CD1c-positive myeloid dendritic cell (primary cell): Measurements from ENCODE around the gene HDGFL3.
"Not testable (repeated sequence)": the region's sequence is repeated elsewhere in the genome, so short reads cannot be mapped to it uniquely, and the experiment has no call there.

Experiments used
- DNase-seq: peaks from one replicate; pipeline ENCODE4 v3.0.0-alpha.2; 2016; ENCODE audit errors: extremely low spot score

Gene HDGFL3

DNA sequence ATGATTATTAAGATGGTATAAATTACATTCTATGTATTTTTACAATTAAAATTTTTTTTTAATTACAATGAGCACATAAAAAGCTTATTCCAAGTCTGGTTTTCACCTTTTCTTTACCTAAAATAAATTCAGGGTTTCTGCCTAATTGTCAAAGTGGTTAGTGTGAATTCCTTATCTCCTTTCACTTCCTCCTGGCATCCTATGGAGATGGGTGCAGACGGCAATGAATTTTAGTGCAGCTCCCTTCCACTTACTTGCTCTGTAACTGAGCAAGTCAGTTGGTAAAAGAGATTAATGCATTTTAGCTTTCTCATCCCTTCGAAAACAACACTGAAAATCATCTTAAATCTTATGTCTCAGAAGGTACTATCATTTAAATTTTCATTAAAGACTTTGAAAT is 13.1 kb downstream of the HDGFL3 start:
- no peak for DNase-seq

DNA sequence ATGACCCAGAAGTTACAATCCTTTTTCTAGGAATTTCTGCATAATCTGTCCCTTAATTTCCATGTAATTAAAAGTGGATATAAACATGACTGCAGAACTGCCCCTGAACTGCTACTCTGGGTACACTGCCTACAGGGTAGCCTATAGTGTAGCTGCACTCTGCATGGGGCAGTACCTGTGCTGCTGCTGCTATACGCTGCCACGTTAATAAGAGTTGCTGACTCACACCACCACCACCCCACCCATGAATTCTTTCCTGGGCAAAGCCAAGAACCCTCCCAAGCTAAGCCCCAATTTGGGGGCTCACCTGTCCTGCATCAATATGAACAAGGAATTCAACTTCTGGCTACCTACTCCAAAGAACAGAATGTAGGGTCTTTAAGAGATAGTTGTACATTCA is 13.9 kb downstream of the HDGFL3 start:
- no peak for DNase-seq

GRCh38 chr15:83192742-83193141 is 14.9 kb downstream of the HDGFL3 start:
- DNase-seq, result no peak

- no peak for DNase-seq
Observed at GRCh38 chr15:83190450-83190849, 17.2 kb downstream of the HDGFL3 start.

DNA sequence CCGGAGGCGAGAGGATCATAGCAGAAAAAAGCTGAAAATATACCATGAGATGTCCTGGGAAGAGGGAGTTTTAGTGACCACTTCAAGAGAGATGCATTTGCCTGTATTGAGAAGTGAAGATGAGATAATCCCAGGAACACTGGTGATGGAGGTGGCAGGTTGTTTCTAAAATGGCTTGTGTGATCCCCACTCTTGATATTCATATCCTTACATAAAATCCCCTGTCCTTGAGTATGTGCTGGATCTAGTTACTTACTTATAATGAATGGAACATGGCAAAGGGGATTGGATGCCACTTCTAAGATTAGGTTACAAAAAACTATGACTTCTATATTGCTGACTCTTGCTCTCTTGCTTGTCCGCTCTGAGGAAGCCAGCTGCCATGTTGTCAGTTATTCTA is 22.1 kb downstream of the HDGFL3 start:
- DNase-seq, result no peak

- DNase-seq, result no peak
Observed at GRCh38 chr15:83178869-83179325, 28.7 kb downstream of the HDGFL3 start.

GRCh38 chr15:83178390-83178789 is 29.2 kb downstream of the HDGFL3 start:
- no peak for DNase-seq

DNA sequence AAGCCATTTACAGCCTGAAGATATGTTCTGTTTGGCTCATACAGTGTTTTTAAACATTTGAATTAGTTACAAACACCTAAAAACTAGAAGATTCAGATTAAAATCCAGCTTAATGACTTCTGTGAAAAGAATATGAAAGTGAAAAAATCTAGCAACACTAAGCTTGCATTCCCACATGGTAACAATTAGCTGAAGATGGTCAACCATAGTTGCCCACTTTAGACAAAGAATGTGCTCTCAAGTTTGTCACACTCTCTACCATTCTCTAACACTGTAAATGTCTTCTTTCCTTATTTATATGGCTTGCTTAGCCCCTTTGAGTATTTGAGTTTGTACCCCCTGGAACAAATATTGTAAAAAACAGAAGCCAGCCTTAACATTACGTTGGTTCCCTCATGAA is 32.7 kb downstream of the HDGFL3 start:
- no peak for DNase-seq

GRCh38 chr15:83170474-83171165 is 37.0 kb downstream of the HDGFL3 start:
- DNase-seq, result no peak

DNA sequence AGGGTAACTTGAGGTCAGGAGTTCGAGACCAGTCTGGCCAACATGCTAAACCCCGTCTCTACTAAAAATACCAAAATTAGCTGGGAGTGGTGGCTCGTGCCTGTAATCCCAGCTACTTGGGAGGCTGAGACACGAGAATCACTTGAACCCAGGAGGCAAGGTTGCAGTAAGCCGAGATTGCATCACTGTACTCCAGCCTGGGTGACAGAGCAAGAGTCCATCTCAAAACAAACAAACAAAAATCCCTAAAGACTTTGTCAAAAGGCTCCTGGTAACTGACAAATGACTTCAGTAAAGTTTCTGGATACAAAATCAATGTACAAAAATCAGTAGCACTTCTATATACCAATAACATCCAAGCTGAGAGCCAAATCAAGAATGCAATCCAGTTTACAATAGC is 38.0 kb downstream of the HDGFL3 start:
- not testable (repeated sequence) for DNase-seq

DNA sequence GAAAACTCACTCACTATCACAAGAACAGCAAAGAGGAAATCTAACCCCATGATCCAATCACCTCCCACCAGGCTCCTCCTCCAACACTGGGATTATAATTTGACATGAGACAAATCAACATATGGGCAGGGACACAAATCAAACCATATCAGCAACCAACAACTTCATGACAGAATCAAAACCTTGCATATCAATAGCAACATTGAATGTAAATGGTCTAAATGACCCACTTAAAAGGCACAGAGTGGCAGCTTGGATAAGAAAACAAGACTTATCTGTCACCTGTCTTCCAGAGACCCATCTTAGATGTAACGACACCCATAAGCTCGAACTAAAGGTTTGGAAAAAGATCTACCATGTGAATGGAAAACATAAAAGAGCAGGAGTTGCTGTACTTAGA is 40.8 kb downstream of the HDGFL3 start:
- no peak for DNase-seq

DNA sequence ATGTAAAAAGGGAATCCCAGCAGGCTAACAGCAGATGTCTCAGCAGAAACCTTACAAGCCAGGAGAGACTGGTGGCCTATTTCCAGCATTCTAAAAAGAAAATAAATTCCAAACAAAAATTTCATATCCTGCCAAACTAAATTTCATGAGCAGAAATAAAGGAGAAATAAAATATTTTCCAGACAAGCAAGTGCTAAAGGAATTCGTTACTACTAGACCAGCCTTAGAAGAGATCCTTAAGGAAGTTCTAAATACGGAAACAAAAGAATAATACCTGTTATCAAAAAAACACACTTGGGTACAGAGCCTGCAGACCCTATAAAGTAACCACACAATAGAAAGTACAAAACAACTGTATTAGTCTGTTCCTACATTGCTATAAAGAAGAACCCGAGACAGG is 41.4 kb downstream of the HDGFL3 start:
- no peak for DNase-seq

GRCh38 chr15:83164771-83165404 is 42.7 kb downstream of the HDGFL3 start:
- DNase-seq, result no peak

DNA sequence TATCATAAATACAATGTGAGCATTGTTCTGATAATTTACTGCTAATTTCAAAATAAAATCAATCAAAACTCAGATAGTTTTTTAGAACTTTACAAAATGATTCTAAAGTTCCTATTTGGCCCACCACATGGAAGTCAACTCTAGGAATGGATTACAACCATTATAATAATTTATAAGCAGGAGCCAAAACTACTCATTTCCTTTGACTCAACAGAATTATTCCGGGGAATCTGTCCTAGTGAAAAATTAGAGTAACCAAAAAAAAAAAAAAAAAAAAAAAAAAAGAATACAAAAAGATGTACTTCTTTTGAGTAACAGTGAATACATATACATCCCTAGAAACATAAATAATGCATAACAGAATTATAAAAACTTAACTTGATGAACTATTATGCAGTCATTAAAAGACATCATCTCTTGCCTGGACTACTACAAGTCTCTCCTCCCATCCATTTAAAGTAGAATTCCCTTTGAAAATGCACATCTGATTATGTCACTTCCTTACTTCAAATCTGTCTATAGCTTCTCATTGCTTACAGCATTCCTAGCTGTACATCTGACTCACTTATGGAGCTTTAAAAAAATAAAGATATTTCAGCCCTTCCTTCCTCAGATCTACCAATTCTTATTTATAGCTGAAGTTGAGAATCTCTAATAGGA is 43.4 kb downstream of the HDGFL3 start:
- DNase-seq, result no peak

DNA sequence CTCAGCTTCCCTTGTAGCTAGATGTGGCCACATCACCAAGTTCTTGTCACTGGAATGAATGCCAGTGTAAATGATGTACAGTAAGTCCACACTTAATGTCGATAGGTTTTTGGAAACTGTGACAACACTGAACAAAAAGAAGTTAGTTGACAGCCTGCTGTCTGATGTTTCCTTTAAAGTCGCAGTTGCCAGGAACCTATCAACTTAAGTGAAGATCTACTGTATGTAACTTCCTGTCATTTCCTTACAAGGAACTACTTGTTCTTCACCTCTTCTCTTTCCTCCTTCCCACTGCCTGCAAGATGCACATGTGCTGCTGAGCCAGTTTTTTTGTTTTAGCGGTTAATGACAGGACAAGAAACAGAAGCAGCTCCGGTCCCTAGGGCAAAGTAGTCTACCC is 44.6 kb downstream of the HDGFL3 start:
- no peak for DNase-seq

DNA sequence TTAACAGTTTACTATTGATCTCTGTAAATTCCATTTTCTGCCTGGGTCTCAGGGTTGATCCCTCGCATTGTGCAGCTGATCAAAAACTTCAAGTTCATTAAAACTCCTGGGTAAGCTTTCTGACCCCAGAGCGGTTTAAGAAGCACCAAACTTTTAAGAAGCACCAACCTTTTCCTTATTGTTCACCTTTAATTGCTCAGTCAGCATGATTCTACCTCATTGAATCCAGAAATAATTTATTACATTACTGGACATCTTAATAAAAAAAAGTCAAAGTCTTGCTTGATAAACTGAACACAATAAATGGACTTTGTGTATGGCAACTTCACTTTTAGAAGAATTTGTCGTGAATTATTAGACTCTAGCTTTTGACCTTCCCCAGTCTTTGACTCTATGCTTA is 46.9 kb downstream of the HDGFL3 start:
- no peak for DNase-seq

GRCh38 chr15:83158393-83158792 is 49.2 kb downstream of the HDGFL3 start:
- no peak for DNase-seq

DNA sequence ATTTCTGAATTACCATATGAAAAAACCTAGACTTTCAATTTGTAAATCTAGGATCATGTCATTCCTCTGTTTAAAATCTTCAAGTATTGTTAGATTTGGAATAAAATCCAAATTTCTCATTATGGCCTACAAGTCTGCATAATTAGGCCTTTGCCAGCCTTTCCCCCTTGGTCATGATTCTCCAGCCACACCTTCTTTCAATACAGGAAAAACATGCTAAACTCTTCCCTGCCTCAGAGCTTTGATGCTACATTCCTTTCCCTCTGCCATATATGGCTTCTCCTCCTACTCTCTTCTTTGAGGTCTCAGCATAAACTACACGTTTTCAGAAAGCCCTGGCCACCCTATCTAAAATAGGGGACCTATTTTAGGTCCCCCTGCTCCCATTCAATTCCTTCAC is 51.7 kb downstream of the HDGFL3 start:
- DNase-seq, result no peak

DNA sequence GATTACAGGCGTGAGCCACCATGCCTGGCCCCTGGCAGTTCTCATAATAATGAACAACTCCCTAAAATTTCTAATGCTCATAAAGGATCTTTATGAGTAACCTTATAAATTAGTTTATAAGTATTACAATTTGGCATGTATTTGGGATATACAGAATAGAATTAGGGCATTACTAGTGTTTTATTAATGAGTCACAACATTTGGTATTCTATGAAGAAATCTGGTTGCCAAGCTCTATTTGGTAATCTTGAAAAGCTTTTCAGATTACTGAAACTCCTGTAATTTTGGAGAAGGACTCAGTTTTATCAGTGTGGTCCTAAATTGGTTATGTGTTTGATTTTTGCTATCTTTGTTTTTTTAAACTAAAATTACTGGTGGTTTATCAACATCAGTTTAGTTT is 54.3 kb downstream of the HDGFL3 start:
- no peak for DNase-seq

DNA sequence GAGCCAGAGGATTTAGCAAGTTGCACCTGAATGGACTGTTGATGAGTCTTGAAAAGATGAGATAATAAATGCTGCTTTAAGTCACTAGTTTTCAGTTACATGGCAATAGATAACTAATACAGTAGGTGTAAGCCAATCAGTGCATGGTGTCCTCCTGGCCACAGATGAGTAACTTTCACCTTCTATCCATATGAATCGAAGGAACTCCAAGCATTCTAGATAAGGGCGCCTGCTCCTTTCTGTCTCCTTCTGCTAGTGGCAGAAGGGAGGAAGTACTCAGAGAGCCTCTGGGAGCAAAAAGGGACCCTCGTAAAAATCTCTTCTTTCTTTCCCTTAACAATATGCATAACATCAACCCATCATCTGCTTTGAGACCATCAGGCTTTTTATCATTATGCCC is 62.9 kb downstream of the HDGFL3 start:
- DNase-seq, result no peak

DNA sequence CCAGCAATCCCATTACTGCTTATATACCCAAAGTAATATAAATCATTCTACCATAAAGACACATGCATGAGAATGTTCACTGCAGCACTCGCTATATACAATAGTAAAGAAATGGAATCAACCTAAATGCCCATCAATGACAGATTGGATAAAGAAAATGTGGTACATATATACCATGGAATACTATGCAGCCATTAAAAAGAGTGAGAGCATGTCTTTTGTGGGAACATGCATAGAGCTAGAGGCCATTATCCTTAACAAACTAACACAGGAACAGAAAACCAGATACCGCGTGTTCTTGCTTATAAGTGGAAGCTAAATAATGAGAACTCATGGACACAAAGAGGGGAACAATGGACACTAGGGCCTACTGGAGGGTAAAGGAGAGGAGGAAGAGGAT is 65.5 kb downstream of the HDGFL3 start:
- DNase-seq, result not testable (repeated sequence)

DNA sequence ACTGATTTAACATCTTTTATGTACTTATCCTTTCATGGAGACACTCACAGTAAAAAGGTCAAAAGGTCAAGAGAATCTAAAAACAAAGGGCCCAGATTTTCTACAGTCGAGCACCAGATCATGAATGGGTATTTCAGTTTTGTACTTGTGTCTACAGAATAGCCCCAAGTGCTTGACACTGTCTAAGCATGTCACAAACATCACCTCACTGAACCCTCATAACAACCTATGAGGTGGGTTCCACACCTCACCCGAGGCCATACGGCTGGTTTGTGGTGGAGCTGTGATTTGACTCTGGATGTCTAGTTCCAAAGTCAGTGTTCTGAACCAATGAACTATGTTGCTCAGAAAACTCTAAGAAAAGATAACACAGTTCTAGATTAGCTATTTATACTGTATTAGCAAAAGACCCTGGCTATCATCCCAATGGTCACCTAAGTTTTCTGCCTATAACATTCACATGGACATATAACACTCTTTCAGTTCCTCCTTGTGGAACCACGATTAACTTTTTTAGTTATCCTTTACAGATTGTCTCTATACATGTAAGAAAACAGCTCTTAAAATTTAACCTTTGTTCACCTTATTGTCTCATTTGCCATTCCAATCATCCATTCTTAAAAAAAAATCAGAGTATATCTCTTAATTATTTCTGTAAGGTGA is 74.6 kb downstream of the HDGFL3 start:
- DNase-seq, result no peak

GRCh38 chr15:83129791-83130190 is 77.8 kb downstream of the HDGFL3 start:
- no peak for DNase-seq
